ENCODE measurements around the gene SYNE1. TPM values are rescaled to one million over a fixed set of nuclear protein-coding genes. Genes with fewer than 3 reads are reported as not detected.
A peak's percentile ranks its signal among the peaks of the same experiment; 100 is the strongest.

SYNE1 gene
- total and polyA plus RNA-seq, 10 of the 15 experiments (the other 5 are each of a cell fraction or from before 2014, with no cell fraction given): 2.3 to 28.7 (median 14.1) TPM

- no peaks in the 10 kb centered on the region for H3K79me2 ChIP-seq (ENCODE audit: control insufficient read depth, insufficient read depth, low read length)
- no peak overlapping the region for H3K4me3 ChIP-seq
- peak; percentile 42; the same call in 2 of the 3 replicates for ATAC-seq
- intact Hi-C loops (cut with micrococcal nuclease; ENCODE audit: unreplicated experiment): no loop called here
- no peaks in the 10 kb centered on the region for H3K9me3 ChIP-seq (replicated peaks; ENCODE audit: control insufficient read depth, insufficient read depth, low read length)
- no peaks in the 10 kb centered on the region for H3K4me1 ChIP-seq (ENCODE audit: control insufficient read depth, insufficient read depth, low read length)
- H2AFZ ChIP-seq (ENCODE audit: control insufficient read depth, low read depth, low read length): no peak overlapping the region
- no peak for DNase-seq (ENCODE audit: low read depth, low spot score)
- 50% methylated on average over 2 of the region's 2 CpGs for WGBS (ENCODE audit: insufficient coverage, insufficient replicate concordance, low lambda C conversion rate, missing lambda C conversion rate)
- H3K27me3 ChIP-seq (replicated peaks in 1 of 2; ENCODE audit: control insufficient read depth in 2 of 2, insufficient read depth in 2 of 2, low read length in 1 of 2): no peaks in the 10 kb centered on the region
- FAIRE-seq: no peak
- in situ Hi-C loops (cut with MboI): no loop called here
- POLR2A ChIA-PET: no interaction called here
- H4K20me1 ChIP-seq (ENCODE audit: control insufficient read depth, insufficient read depth): no peaks in the 10 kb centered on the region
- no peak overlapping the region for H3K27ac ChIP-seq (ENCODE audit: control insufficient read depth, insufficient read depth)
- BruUV-seq (replicated peaks): no TSS peak
- SMC1A ChIA-PET (ENCODE audit: uncharacterized antibody, unreplicated experiment): interaction anchor here (1.5 kb wide), 1 partner anchor 13 kb away, joined by 4 read pairs; no protein-coding TSS in a partner anchor
- CTCF ChIA-PET: interaction anchor here (1.0 kb wide), 1 partner anchor 248 kb away, joined by 3 read pairs; no protein-coding TSS in a partner anchor
- no peak overlapping the region for H3K4me2 ChIP-seq (ENCODE audit: control insufficient read depth, insufficient read depth)
- H3K9ac ChIP-seq (ENCODE audit: control insufficient read depth, insufficient read depth, low read length): no peak overlapping the region
- TF ChIP-seq RAD51 (IDR thresholded peaks at IDR 0.05) (no peak), TCF3 (IDR thresholded peaks at IDR 0.05; ENCODE audit: borderline replicate concordance, insufficient read depth, low read depth, low read length) (no peak), CHD2 (IDR thresholded peaks at IDR 0.05; ENCODE audit: borderline replicate concordance, low read depth, low read length) (no peak), TCF12 (IDR thresholded peaks at IDR 0.05; ENCODE audit: low read depth, low read length) (no peak), CREB1 (IDR thresholded peaks at IDR 0.05; ENCODE audit: low read depth) (no peak), GABPA (IDR thresholded peaks at IDR 0.05; ENCODE audit: low read depth) (no peak), NFIC (IDR thresholded peaks at IDR 0.05; ENCODE audit: low read depth, low read length) (no peak), PAX5 (IDR thresholded peaks at IDR 0.05; ENCODE audit: borderline replicate concordance, low read depth, low read length) (no peak), PML (IDR thresholded peaks at IDR 0.05; ENCODE audit: low read length) (no peak), CUX1 (IDR thresholded peaks at IDR 0.05; ENCODE audit: insufficient replicate concordance, low read depth, low read length) (no peak)
- no peaks in the 10 kb centered on the region for H3K36me3 ChIP-seq (ENCODE audit: control insufficient read depth in 2 of 2, insufficient read depth in 2 of 2, low read length in 1 of 2)
- RAD21 ChIA-PET (ENCODE audit: unreplicated experiment): interaction anchor here (1.5 kb wide), 1 partner anchor 35 kb away, joined by 3 read pairs; no protein-coding TSS in a partner anchor
Measured at GRCh38 chr6:152372945-152373344, 264.2 kb downstream of the SYNE1 start.
